Dendritic cell treated with granulocyte-macrophage colony-stimulating factor and Interleukin-4, amounts not matched to agents 40 ng/mL and 50 ng/mL, for 4 days (primary cell): ENCODE results near the gene SEC11C.

Source experiments
- H3K27ac Mint-ChIP-seq: one replicate; pipeline ENCODE4 v1.8.0; 2022; ENCODE audit warnings: mild to moderate bottlenecking, mixed read lengths
- H3K27me3 Mint-ChIP-seq: one replicate; pipeline ENCODE4 v1.8.0; 2022; ENCODE audit warnings: mild to moderate bottlenecking, mixed read lengths
- H3K36me3 Mint-ChIP-seq: one replicate; pipeline ENCODE4 v1.8.0; 2022; ENCODE audit warnings: low read depth, mixed read lengths
- H3K4me1 Mint-ChIP-seq: one replicate; pipeline ENCODE4 v1.8.0; 2022; ENCODE audit warnings: low read depth, mixed read lengths
- H3K4me3 Mint-ChIP-seq: one replicate; pipeline ENCODE4 v1.8.0; 2022; ENCODE audit warnings: mild to moderate bottlenecking, moderate library complexity, mixed read lengths
- H3K9me3 Mint-ChIP-seq: one replicate; pipeline ENCODE4 v1.8.0; 2022; ENCODE audit warnings: mixed read lengths
- intact Hi-C: fragments of 100-400 bp; cut with micrococcal nuclease; formaldehyde crosslinking; loops from one replicate; pipeline ENCODE4 v1.15.0; 2022

Gene SEC11C

GRCh38 chr18:59159265-59159664, 19.6 kb downstream of the SEC11C start:
- Mint-ChIP-seq H3K36me3 (peaks cover 44% of the 10 kb centered on the region), H3K4me3 (no peak overlapping the region), H3K4me1 (no peaks in the 10 kb centered on the region), H3K27ac (no peak overlapping the region), H3K9me3 (no peaks in the 10 kb centered on the region), H3K27me3 (no peaks in the 10 kb centered on the region)
- intact Hi-C loops: no loop called here

DNA sequence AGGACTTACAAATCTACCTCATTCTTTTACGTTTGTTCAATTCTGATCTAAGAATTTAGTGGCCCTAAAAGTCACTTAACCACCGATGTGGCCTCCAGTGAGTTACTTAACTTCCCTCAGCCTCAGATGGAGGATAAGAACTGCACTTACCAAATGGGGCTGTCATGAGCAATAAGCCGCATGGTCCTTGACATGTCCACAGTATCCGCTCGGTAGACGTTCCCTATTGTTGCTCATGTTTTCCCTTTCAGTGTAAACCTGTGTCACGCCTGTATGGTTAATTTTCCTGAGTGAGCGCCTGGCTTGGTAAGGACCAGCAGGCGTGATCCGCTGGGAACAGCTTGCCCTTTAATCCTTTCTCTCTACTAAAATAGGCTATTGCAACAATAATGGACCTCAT, 20.3 kb downstream of the SEC11C start:
- no peaks in the 10 kb centered on the region for H3K27me3 Mint-ChIP-seq
- no peaks in the 10 kb centered on the region for H3K9me3 Mint-ChIP-seq
- H3K4me3 Mint-ChIP-seq: no peak overlapping the region
- no peak overlapping the region for H3K27ac Mint-ChIP-seq
- H3K4me1 Mint-ChIP-seq: no peaks in the 10 kb centered on the region
- intact Hi-C loops: no loop called here
- H3K36me3 Mint-ChIP-seq: peaks cover 37% of the 10 kb centered on the region

GRCh38 chr18:59172664-59173249, 33.1 kb downstream of the SEC11C start:
- Mint-ChIP-seq H3K9me3 (peaks cover 42% of the 10 kb centered on the region), H3K4me1 (no peaks in the 10 kb centered on the region)
- intact Hi-C loops: no loop called here

GRCh38 chr18:59177485-59177884, 37.8 kb downstream of the SEC11C start:
- H3K9me3 Mint-ChIP-seq: peaks cover 30% of the 10 kb centered on the region
- H3K36me3 Mint-ChIP-seq: no peaks in the 10 kb centered on the region
- no peak overlapping the region for H3K27ac Mint-ChIP-seq
- H3K4me3 Mint-ChIP-seq: no peak overlapping the region
- no peaks in the 10 kb centered on the region for H3K27me3 Mint-ChIP-seq
- intact Hi-C loops: no loop called here
- no peaks in the 10 kb centered on the region for H3K4me1 Mint-ChIP-seq

More at GRCh38 chr18:59172664-59173249, 33.1 kb downstream of the SEC11C start:
- Mint-ChIP-seq H3K27me3 (no peaks in the 10 kb centered on the region), H3K36me3 (no peaks in the 10 kb centered on the region), H3K27ac (no peak overlapping the region), H3K4me3 (no peak overlapping the region)

DNA sequence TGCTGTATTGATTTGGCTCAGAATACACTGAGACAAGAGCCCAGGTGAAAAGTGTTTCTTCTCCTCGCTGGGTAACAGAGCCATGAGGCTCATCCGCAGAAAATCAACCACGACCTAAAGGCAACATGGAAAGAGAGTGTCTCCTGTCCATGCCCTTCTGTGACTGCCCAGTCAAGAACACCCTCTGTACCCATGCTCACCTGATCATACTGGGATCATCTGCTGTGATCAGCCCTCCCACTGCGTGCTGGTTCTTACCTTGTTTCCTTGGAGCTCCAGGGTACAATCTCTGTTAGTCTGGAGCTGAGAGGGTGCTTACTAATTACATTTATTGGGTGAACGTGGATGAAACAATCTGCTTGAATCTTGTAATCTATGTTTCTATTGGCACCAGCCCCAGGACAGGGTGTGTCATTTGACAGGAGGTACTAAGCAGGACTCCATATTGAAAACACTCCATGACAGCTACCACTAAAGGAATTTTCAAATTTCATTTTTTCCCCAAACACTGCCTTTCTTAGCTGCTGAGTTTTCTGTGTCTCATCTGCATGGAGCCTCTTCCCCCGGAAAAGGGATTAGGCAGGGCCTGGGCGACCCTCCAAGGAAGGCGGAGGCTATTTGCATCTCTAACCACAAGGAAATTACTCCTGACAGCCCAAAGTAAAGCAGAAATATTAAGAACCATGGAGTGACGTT, 40.6 kb downstream of the SEC11C start:
- no peaks in the 10 kb centered on the region for H3K4me1 Mint-ChIP-seq
- H3K27ac Mint-ChIP-seq: no peak overlapping the region
- H3K36me3 Mint-ChIP-seq: no peaks in the 10 kb centered on the region
- no peaks in the 10 kb centered on the region for H3K27me3 Mint-ChIP-seq
- H3K9me3 Mint-ChIP-seq: peaks cover 2% of the 10 kb centered on the region
- H3K4me3 Mint-ChIP-seq: no peak overlapping the region
- intact Hi-C loops: no loop called here

GRCh38 chr18:59182673-59183072, 43.0 kb downstream of the SEC11C start:
- Mint-ChIP-seq H3K36me3 (no peaks in the 10 kb centered on the region), H3K4me3 (no peak overlapping the region), H3K27ac (no peak overlapping the region), H3K4me1 (no peaks in the 10 kb centered on the region), H3K27me3 (peaks cover 2% of the 10 kb centered on the region), H3K9me3 (no peaks in the 10 kb centered on the region)
- intact Hi-C loops: no loop called here

GRCh38 chr18:59189008-59189407, 49.3 kb downstream of the SEC11C start:
- H3K9me3 Mint-ChIP-seq: no peaks in the 10 kb centered on the region
- peaks cover 2% of the 10 kb centered on the region for H3K27me3 Mint-ChIP-seq
- no peaks in the 10 kb centered on the region for H3K36me3 Mint-ChIP-seq
- H3K4me1 Mint-ChIP-seq: no peaks in the 10 kb centered on the region
- no peak overlapping the region for H3K4me3 Mint-ChIP-seq
- no peak overlapping the region for H3K27ac Mint-ChIP-seq
- intact Hi-C loops: no loop called here

GRCh38 chr18:59189746-59190145, 50.1 kb downstream of the SEC11C start:
- H3K36me3 Mint-ChIP-seq: no peaks in the 10 kb centered on the region
- H3K27ac Mint-ChIP-seq: no peak overlapping the region
- no peaks in the 10 kb centered on the region for H3K4me1 Mint-ChIP-seq
- peaks cover 2% of the 10 kb centered on the region for H3K27me3 Mint-ChIP-seq
- intact Hi-C loops: no loop called here
- no peaks in the 10 kb centered on the region for H3K9me3 Mint-ChIP-seq
- no peak overlapping the region for H3K4me3 Mint-ChIP-seq

GRCh38 chr18:59196161-59196725, 56.6 kb downstream of the SEC11C start:
- intact Hi-C loops: no loop called here
- Mint-ChIP-seq H3K4me3 (no peak overlapping the region), H3K27me3 (peaks cover 1% of the 10 kb centered on the region)

GRCh38 chr18:59197636-59198035, 58.0 kb downstream of the SEC11C start:
- Mint-ChIP-seq H3K27ac (no peak overlapping the region), H3K27me3 (peaks cover 1% of the 10 kb centered on the region), H3K36me3 (no peaks in the 10 kb centered on the region), H3K4me3 (no peak overlapping the region), H3K4me1 (no peaks in the 10 kb centered on the region), H3K9me3 (no peaks in the 10 kb centered on the region)
- intact Hi-C loops: no loop called here

More at GRCh38 chr18:59196161-59196725, 56.6 kb downstream of the SEC11C start:
- no peaks in the 10 kb centered on the region for H3K36me3 Mint-ChIP-seq
- H3K9me3 Mint-ChIP-seq: no peaks in the 10 kb centered on the region
- no peaks in the 10 kb centered on the region for H3K4me1 Mint-ChIP-seq
- H3K27ac Mint-ChIP-seq: no peak overlapping the region

- Mint-ChIP-seq H3K27ac (no peak overlapping the region), H3K36me3 (no peaks in the 10 kb centered on the region), H3K4me3 (no peak overlapping the region), H3K4me1 (no peaks in the 10 kb centered on the region), H3K9me3 (no peaks in the 10 kb centered on the region), H3K27me3 (peaks cover 4% of the 10 kb centered on the region)
- intact Hi-C loops: no loop called here
Observed at GRCh38 chr18:59198215-59198614, 58.5 kb downstream of the SEC11C start.

- intact Hi-C loops: no loop called here
- Mint-ChIP-seq H3K4me1 (no peaks in the 10 kb centered on the region), H3K27me3 (peaks cover 4% of the 10 kb centered on the region), H3K27ac (no peak overlapping the region), H3K4me3 (no peak overlapping the region), H3K9me3 (no peaks in the 10 kb centered on the region), H3K36me3 (no peaks in the 10 kb centered on the region)
Observed at GRCh38 chr18:59200787-59201186, 61.1 kb downstream of the SEC11C start.

DNA sequence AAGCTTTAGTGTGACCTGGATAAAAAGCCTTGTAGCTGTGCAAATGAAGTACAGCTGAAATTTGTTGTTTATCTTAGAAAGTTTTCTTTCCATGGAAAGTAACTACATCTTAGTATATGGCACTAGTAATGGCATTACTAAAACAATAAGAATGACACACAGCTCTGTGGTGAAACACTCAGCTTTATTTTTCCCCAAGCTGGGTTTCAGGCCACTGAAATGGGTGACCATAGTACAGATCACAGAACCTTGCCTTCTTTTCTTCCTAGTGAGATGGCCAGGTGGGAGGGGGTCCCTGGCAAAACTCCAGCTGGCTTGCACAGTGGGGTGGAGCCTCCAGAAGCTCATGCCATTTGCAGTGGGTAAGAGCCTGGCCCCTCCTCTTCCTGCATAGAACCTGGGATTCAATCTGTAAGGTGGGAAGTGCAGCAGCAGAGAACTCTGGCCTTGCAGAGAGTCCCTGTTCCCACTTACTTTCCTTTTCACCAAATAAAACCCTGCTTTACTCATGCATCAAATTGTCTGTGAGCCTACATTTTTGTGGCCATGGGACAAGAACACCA, 62.7 kb downstream of the SEC11C start:
- Mint-ChIP-seq H3K4me1 (no peaks in the 10 kb centered on the region), H3K27me3 (peaks cover 4% of the 10 kb centered on the region), H3K9me3 (no peaks in the 10 kb centered on the region), H3K36me3 (no peaks in the 10 kb centered on the region), H3K27ac (no peak overlapping the region), H3K4me3 (no peak overlapping the region)
- intact Hi-C loops: no loop called here

- Mint-ChIP-seq H3K36me3 (no peaks in the 10 kb centered on the region), H3K4me1 (no peaks in the 10 kb centered on the region), H3K27ac (no peak overlapping the region), H3K9me3 (no peaks in the 10 kb centered on the region), H3K27me3 (peaks cover 7% of the 10 kb centered on the region), H3K4me3 (no peak overlapping the region)
- intact Hi-C loops: no loop called here
Observed at GRCh38 chr18:59207506-59207905, 67.8 kb downstream of the SEC11C start.
